Measurements from ENCODE around the gene AGAP2. TPM values are rescaled to one million over a fixed set of nuclear protein-coding genes. Genes with fewer than 3 reads are reported as not detected.

AGAP2 gene
- total and polyA plus RNA-seq, 2 of the 13 experiments (the other 11 are each of a cell fraction or from before 2014, with no cell fraction given): 0.38 to 0.45 TPM

- peak; percentile 36; the same call in 1 of the 2 replicates for TF ChIP-seq ZBED4 (CRISPR knock-in tag; IDR thresholded peaks at IDR 0.05; ENCODE audit: borderline replicate concordance)
- TF ChIP-seq, protein P1, sequence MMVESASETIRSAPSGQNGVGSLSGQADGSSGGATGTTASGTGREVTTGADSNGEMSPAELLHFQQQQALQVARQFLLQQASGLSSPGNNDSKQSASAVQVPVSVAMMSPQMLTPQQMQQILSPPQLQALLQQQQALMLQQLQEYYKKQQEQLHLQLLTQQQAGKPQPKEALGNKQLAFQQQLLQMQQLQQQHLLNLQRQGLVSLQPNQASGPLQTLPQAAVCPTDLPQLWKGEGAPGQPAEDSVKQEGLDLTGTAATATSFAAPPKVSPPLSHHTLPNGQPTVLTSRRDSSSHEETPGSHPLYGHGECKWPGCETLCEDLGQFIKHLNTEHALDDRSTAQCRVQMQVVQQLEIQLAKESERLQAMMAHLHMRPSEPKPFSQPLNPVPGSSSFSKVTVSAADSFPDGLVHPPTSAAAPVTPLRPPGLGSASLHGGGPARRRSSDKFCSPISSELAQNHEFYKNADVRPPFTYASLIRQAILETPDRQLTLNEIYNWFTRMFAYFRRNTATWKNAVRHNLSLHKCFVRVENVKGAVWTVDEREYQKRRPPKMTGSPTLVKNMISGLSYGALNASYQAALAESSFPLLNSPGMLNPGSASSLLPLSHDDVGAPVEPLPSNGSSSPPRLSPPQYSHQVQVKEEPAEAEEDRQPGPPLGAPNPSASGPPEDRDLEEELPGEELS (CRISPR knock-in tag; IDR thresholded peaks at IDR 0.05): peak; percentile 74
- peak; percentile 61; the same call in 1 of the 2 replicates for TF ChIP-seq SIX4 (CRISPR knock-in tag; IDR thresholded peaks at IDR 0.05)
- peak; percentile 89; the same call in 1 of the 2 replicates for TF ChIP-seq ZBTB46 (CRISPR knock-in tag; IDR thresholded peaks at IDR 0.05; ENCODE audit: borderline replicate concordance)
- peak; percentile 91; the same call in 1 of the 2 replicates for TF ChIP-seq ZNF749 (CRISPR knock-in tag; IDR thresholded peaks at IDR 0.05; ENCODE audit: borderline replicate concordance)
- TF ChIP-seq TGIF2 (CRISPR knock-in tag; IDR thresholded peaks at IDR 0.05): peak; percentile 96
- no peak; the same call in 1 of the 2 replicates for TF ChIP-seq E2F2 (CRISPR knock-in tag; IDR thresholded peaks at IDR 0.05; ENCODE audit: borderline replicate concordance)
- peak; percentile 98 for TF ChIP-seq ZNF788 (CRISPR knock-in tag; IDR thresholded peaks at IDR 0.05; ENCODE audit: borderline replicate concordance)
- 0 out of 2 replicates have a peak, but pooled peaks have one; percentile 18 for TF ChIP-seq SRY (CRISPR knock-in tag; IDR thresholded peaks at IDR 0.05)
- peak; percentile 50; the same call in 1 of the 2 replicates for TF ChIP-seq TOPORS (CRISPR knock-in tag; IDR thresholded peaks at IDR 0.05)
- TF ChIP-seq NAIF1 (CRISPR knock-in tag; IDR thresholded peaks at IDR 0.05; ENCODE audit: borderline replicate concordance): no peak
- TF ChIP-seq KMT2A (CRISPR knock-in tag; IDR thresholded peaks at IDR 0.05): peak; percentile 77; the same call in 1 of the 2 replicates
- TF ChIP-seq MEF2D (CRISPR knock-in tag; IDR thresholded peaks at IDR 0.05): peak; percentile 90
- peak; percentile 57; the same call in 1 of the 2 replicates for TF ChIP-seq SMYD3 (CRISPR knock-in tag; IDR thresholded peaks at IDR 0.05)
- TF ChIP-seq MXI1 (IDR thresholded peaks at IDR 0.05; ENCODE audit: borderline replicate concordance, low read depth, low read length): peak; percentile 97; the same call in 2 of the 3 replicates
- peak; percentile 31; the same call in 1 of the 2 replicates for TF ChIP-seq ZNF567 (CRISPR knock-in tag; IDR thresholded peaks at IDR 0.05; ENCODE audit: borderline replicate concordance)
- peak; percentile 100 for TF ChIP-seq RAD51 (IDR thresholded peaks at IDR 0.05; ENCODE audit: borderline replicate concordance)
- TF ChIP-seq ZNF326 (CRISPR knock-in tag; IDR thresholded peaks at IDR 0.05; ENCODE audit: borderline replicate concordance): no peak
Observed at GRCh38 chr12:57751788-57752667, 13.5 kb upstream of the AGAP2 start, which contains the start of gene CDK4 (continued).
